Activated CD8-positive, alpha-beta memory T cell treated with anti-CD3 and anti-CD28 coated beads, Interleukin-2, amount 50 U/mL, for 1 hour (primary cell): Measurements from ENCODE around the gene ZNF598.
"Not testable (repeated sequence)": the region's sequence is repeated elsewhere in the genome, so short reads cannot be mapped to it uniquely, and the experiment has no call there.

Experiments used
- DNase-seq: peaks from one replicate; pipeline ENCODE4 v3.0.0-alpha.2; 2020; ENCODE audit errors: extremely low read depth

The ZNF598 gene

GRCh38 chr16:1975432-1976215 is 34.0 kb downstream of the ZNF598 start:
- DNase-seq = no peak

DNA sequence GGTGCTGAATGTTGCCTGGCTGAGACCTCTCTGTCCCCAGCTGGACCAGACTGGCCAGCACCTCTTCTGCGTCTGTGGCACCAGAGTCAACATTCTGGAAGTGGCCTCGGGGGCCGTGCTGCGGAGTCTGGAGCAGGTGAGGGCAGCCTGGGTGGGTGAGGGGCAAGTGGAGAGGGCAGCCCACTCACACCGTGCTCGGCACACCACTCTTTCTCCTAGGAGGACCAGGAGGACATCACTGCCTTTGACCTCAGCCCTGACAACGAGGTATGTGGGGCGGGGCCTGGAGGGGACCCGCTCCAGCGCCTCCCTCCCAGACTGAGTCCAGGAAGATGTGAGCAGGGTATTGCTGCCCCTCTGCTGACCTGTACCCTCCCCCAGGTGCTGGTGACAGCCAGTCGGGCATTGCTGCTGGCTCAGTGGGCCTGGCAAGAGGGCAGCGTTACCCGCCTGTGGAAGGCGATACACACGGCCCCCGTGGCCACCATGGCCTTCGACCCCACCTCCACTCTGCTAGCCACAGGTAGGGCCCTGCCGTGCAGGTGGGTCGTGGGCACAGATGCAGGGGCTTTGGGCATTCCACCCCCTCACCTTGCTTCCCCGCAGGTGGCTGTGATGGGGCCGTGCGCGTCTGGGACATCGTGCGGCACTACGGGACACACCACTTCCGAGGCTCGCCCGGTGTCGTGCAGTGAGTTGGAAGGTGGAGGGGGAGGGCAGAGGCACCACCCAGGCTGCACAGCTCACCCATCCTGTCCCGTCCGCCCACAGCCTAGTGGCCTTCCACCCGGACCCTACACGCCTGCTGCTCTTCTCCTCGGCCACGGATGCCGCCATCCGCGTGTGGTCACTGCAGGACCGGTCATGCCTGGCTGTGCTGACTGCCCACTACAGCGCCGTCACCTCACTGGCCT is 35.2 kb downstream of the ZNF598 start:
- no peak for DNase-seq

DNA sequence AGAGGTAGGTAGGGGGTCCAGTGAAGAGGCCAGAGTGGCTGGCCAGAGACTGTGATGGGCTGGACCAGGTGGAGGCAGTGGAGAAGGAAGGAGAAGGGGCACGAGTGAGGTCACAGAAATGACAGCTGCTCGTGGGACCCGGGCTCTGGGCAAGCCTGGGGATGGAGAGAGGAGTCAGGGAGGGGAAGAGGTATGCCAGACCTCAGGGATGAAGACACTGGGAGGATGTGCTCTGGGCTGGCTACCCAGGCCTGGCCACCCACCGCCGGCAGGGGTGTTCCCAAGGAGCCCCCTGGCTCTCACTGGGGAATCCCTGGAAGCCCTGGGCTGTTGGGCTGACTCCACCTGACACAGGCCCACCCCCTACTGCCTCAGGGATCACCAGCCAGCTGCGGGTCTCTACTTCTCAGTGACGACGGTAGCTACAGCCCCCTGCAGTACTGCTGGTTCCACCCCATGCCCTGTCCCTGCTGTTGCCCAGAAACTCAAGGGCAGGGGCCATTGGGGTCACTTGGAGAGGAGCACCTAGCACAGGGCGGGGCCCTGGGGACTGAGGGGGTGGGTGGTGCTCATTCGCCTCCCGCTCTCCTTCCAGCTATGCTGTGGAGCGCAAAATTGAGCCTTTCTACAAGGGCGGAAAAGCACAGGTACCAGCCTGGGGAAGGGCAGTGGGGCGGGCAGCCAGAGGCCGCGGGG is 36.0 kb downstream of the ZNF598 start:
- no peak for DNase-seq

DNA sequence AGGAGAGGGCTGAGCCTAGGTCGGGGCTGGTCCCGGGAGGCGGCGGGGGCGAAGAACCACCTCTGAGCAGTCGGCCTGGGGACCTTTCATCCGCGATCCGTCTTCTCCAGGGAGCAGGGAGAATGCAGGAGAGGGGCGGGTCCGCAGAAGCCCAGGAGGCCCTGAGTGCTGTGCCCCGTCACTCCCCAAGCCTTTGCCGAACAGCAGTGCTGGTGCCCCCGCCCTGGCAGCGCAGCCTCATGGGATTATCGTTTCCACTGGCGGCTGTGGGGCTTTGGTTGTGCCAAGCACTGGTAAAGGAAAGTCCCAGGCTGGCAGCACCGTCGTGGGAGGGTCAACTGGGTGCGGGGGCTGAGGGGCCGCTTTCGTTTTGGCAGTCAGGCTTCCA is 37.1 kb downstream of the ZNF598 start:
- no peak for DNase-seq

GRCh38 chr16:1971796-1972489 is 37.7 kb downstream of the ZNF598 start, which contains the start of gene TBL3:
TBL3 (plus strand) TSS chr16:1972053; CDS start chr16:1972165, 112 bp downstream.
- peak; percentile 84 for DNase-seq

DNA sequence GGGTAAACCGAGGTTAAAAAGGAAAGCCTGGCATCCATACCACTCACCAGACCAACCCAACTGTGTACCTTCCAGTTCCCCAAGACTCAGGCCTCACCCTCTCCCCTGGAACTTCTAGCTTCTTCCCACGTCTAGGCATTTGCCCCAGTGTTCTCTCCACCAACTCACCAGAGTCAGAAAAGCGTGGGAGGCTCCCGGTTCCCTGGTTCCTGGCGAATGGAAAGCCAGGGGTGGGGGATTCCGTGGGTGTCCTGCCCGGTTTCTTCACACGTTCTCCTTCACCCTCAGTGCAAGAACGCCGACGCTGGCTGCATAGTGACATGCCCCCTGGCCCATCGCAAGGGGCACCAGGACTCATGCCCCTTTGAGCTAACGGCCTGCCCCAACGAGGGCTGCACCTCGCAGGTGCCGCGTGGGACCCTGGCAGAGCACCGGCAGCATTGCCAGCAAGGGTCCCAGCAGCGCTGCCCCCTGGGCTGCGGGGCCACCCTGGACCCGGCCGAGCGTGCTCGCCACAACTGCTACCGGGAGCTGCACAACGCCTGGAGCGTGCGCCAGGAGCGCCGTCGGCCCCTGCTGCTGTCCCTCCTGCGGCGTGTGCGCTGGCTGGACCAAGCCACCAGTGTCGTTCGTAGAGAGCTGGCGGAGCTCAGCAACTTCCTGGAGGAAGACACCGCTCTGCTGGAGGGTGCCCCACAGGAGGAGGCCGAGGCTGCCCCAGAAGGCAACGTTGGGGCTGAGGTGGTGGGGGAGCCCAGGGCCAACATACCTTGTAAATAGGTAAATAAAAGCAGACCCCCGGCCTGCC is 41.3 kb downstream of the ZNF598 start:
- DNase-seq = no peak

- DNase-seq = no peak
Measured at GRCh38 chr16:1966460-1966859, 43.2 kb downstream of the ZNF598 start, which contains the start of gene RNF151. RNF151 (plus strand) TSS chr16:1966856; CDS start chr16:1966882, 26 bp downstream.

GRCh38 chr16:1965396-1966001 is 44.1 kb downstream of the ZNF598 start:
- no peak for DNase-seq

DNA sequence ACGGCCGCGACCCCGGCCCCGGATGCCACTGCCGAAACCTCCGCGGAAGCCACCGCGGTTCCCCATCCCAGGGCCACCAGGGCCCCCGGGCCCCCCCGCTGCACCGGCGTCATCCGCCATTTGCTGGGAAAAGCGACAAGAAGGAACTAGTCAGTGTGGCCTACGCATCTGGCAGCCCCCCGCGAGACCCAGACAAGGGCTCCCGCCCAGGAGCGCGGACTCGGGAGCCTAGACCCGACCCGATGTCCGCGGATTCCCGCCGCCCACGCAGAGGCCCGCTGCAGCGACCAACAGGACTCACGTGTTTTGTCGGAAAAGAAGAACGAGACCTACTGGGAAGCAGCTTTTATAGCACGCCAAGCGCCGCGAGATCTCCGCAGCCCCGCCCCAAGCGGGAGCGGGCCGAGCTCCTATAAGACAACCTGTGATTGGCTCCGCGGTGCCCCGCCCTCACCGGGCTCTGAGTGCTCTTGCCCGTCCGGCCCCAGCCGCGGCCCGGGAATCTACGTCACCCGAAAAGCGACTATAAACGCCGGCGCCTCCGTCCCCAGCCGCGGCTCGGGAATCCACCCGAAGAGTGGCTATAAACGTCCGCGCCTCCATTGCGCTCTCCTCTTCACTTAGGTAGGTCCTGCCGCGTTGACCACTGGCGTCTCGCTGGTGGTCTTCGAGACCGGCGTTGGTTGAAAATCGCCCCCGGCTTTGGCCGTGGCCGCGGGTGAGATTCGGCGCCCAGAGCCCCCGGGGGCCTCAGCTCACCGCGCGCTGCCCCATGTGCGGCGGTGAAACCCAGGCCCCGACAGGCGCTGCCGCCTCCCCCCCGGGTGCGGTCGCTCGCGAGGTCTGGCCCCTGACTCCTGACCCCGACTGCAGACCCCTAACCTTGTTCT is 44.9 kb downstream of the ZNF598 start, which contains the start of gene RPS2:
Gene RPS2, minus strand, starts transcription at position 321 of the 890 bp plus-strand sequence. Its CDS starts 201 bp downstream, at position 120.
- DNase-seq = peak; percentile 94

DNA sequence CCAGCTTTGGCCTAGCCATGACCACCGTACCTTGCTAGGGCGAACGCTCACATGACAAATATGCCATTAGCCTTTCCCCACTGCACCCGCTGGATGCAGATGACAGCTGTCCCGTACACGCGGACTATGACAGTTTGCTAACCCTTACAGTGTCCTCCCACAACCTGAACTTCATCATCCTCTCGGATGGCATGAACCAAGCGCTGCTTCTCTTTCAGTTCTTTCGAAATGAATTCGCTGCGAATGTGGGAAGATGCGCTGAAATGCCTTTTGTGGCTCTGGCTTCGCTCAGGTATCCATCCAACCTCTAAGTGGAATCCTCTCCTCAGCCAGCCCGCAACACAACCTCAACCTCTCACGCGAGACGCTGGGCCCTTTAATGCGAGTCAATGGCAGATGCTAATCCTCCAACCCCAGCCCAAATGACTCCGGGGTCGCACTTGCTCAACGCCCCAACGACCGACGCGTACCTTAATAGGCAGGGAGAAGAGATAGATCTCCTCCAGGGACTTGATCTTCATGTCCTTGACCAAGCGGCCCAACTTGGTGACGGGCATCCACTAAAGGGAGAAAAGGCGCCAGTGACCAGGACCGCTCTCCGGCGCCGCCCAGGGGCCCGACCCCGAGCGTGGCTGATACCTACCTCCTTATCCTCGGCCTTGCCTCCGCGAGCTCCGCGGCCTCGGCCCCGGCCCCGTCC is 45.7 kb downstream of the ZNF598 start:
- DNase-seq = no peak

- DNase-seq = not testable (repeated sequence)
Measured at GRCh38 chr16:1962161-1963153, 47.2 kb downstream of the ZNF598 start.

- no peak for DNase-seq
Measured at GRCh38 chr16:1961651-1962067, 48.0 kb downstream of the ZNF598 start.

DNA sequence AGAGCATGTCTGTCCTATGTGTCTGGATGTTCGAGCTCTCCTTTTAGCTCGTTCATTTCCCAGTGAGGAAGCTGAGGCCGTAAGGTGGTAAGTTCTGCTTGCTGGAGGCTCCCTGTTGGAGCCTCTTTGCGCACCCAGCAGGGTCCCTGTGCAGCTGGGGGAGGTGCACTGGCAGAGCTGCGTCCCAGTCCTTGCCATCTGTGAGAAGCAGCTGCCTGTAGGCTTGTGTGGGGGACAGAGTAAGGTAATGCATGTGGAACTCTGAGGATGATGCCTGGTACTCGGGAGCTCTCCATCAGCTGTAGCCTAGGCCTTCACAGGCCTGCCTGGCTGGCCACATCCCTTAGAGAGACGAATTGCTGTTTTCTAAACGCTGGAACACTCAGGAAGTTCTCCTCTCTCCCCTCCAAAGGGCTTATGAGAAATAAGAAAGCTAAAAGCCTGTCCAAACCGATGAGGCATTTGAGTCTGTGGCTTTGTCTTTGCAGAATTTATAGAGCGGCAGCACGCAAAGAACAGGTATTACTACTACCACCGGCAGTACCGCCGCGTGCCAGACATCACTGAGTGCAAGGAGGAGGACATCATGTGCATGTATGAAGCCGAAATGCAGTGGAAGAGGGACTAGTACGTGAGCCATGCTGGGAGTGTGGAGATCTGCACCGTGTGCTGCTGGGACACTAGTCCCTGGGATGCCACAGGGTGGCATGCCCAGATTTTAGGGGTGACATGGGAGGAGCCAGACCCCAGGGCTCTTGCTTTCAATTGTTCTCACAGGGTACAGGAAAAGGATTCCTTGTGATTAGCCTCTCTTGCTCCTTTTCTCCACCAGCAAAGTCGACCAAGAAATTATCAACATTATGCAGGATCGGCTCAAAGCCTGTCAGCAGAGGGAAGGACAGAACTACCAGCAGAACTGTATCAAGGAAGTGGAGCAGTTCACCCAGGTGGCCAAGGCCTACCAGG is 48.7 kb downstream of the ZNF598 start:
- DNase-seq = no peak

DNA sequence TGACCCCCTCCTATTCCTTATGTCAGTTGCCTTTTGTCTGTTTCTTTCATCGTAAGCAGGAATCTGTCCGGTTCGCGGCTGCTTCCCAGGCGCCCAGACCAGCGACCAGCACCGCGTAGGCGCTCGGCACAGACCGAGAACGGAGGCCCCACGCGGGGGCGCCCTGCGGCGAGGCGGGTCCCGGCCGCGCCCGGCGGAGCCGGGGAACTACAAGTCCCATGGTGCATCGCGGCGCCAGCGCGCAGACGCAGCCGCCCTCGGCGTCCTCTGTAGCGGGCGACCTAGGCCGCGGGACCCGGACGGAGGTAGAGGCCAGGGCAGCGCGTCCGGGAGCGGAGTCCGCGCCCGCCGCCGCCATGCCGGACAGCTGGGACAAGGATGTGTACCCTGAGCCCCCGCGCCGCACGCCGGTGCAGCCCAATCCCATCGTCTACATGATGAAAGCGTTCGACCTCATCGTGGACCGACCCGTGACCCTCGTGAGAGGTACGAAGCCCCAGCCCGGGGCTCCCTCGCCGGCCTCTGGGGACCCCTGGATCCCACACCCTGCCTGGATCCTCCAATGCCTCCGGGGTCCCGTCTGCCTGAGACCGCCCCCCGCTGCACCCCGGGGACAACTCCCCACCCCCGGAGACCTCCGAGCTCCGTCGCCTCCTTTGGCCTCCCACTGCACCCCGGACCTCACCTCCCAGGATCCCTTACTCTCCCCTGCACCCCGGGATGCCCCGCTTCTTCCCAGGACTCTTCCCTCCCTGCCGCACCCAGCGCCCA is 50.2 kb downstream of the ZNF598 start, which contains the start of gene NDUFB10:
Gene NDUFB10, plus strand, starts transcription at position 270 of the 771 bp plus-strand sequence. Its CDS starts 87 bp downstream, at position 357.
- DNase-seq = peak; percentile 50

DNA sequence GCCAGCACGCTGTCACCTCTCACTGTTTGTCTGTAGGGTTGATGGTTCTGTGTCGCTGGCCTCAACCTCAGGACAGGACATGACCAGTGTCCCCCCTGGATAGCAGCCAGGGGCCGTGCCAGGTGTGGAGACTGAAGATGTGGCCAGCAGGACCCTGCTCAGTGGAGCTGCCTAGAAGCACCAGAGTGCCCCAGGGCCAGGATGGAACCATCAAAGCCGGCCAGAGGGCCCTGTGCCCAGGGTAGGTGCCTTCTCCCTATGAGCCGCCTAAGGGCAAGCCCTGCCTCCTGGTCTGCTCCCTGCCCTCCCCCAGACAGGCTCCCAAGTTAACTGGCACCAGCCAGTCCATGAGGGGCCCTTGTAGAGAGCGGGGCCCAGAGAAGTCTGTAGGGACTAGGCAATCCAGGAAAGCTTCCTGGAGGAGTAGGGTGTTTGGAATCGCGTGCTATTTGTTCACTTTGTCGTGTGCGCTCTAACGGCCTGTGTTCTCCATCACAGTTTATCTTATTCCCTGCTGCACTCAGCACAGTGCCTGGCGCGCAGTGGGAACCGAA is 50.8 kb downstream of the ZNF598 start:
- no peak for DNase-seq
